ENCODE measurements around the gene POC1A. TPM values are rescaled to one million over a fixed set of nuclear protein-coding genes. Genes with fewer than 3 reads are reported as not detected.
"Not testable (repeated sequence)": the region's sequence is repeated elsewhere in the genome, so short reads cannot be mapped to it uniquely, and the experiment has no call there.

POC1A gene
- polyA plus RNA-seq, 1 donor (not counting 4 experiments of a cell fraction or from before 2014, with no cell fraction given), result 11.5 TPM

GRCh38 chr3:52034212-52034611 is 120.0 kb downstream of the POC1A start:
- H3K4me2 ChIP-seq (ENCODE audit: control insufficient read depth, extremely low read depth, insufficient read depth, low read depth, low read length), result no peak overlapping the region
- FAIRE-seq (no peak), DNase-seq (ENCODE audit: low read depth, low spot score) (no peak)
- no peaks in the 10 kb centered on the region for H3K27me3 ChIP-seq (ENCODE audit: control insufficient read depth, extremely low read depth, insufficient read depth, low read length)
- no peak overlapping the region for H3K4me3 ChIP-seq (ENCODE audit: control insufficient read depth in 2 of 3, extremely low read depth in 1 of 3, insufficient read depth in 2 of 3, low read depth in 1 of 3, low read length in 3 of 3)
- H3K9me3 ChIP-seq (ENCODE audit: control insufficient read depth, low read depth, low read length), result peaks cover 3% of the 10 kb centered on the region
- no peak overlapping the region for H3K27ac ChIP-seq (ENCODE audit: control insufficient read depth, insufficient read depth, low read length)
- TF ChIP-seq, protein P1, sequence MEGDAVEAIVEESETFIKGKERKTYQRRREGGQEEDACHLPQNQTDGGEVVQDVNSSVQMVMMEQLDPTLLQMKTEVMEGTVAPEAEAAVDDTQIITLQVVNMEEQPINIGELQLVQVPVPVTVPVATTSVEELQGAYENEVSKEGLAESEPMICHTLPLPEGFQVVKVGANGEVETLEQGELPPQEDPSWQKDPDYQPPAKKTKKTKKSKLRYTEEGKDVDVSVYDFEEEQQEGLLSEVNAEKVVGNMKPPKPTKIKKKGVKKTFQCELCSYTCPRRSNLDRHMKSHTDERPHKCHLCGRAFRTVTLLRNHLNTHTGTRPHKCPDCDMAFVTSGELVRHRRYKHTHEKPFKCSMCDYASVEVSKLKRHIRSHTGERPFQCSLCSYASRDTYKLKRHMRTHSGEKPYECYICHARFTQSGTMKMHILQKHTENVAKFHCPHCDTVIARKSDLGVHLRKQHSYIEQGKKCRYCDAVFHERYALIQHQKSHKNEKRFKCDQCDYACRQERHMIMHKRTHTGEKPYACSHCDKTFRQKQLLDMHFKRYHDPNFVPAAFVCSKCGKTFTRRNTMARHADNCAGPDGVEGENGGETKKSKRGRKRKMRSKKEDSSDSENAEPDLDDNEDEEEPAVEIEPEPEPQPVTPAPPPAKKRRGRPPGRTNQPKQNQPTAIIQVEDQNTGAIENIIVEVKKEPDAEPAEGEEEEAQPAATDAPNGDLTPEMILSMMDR (optimal IDR thresholded peaks at IDR 0.05 in 1 of 3, IDR thresholded peaks at IDR 0.05 in 1 of 3, conservative IDR thresholded peaks at IDR 0.05 in 1 of 3; ENCODE audit: extremely low read depth in 1 of 3, insufficient read depth in 2 of 3, low read length in 3 of 3), result no peak
- no peak for TF ChIP-seq EZH2 (IDR thresholded peaks at IDR 0.05; ENCODE audit: low read length)
- peaks cover 51% of the 10 kb centered on the region for H3K4me1 ChIP-seq (ENCODE audit: control insufficient read depth, extremely low read depth, insufficient read depth, low read length)
- dilution Hi-C loops (cut with MboI; ENCODE audit: extremely low pct_ligation_motif_present, low sequenced_read_pairs), result no loop called here
- no peak overlapping the region for H3K9ac ChIP-seq (ENCODE audit: control insufficient read depth, extremely low read depth, insufficient read depth, low read length)
- no peaks in the 10 kb centered on the region for H3K36me3 ChIP-seq (ENCODE audit: control insufficient read depth in 2 of 2, extremely low read depth in 1 of 2, insufficient read depth in 2 of 2, low read length in 2 of 2)
- no peaks in the 10 kb centered on the region for H4K20me1 ChIP-seq (ENCODE audit: control insufficient read depth, extremely low read depth, insufficient read depth, low read length)
- H2AFZ ChIP-seq (ENCODE audit: control insufficient read depth, low read length), result no peak overlapping the region
- H3K9me1 ChIP-seq (ENCODE audit: control insufficient read depth, extremely low read depth, insufficient read depth, low read length), result no peaks in the 10 kb centered on the region
- no peaks in the 10 kb centered on the region for H3K79me2 ChIP-seq (ENCODE audit: control insufficient read depth, insufficient read depth, low read length)

DNA sequence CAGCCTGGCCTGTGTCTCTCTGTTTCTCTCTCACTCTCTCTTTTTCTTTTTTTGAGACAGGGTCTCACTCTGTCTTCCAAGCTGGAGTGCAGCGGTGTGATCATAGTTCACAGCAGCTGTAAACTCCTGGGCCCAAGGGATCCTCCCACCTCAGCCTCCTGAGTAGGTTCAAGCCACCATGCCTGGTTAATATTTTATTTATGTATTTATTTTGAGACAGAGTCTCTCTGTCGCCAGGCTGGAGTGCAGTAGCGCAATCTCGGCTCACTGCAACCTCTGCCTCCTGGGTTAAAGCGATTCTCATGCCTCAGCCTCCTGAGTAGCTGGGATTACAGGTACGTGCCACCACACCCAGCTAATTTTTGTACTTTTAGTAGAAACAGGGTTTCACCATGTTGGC is 120.5 kb downstream of the POC1A start:
- H3K36me3 ChIP-seq (ENCODE audit: control insufficient read depth in 2 of 2, extremely low read depth in 1 of 2, insufficient read depth in 2 of 2, low read length in 2 of 2); H4K20me1 ChIP-seq (ENCODE audit: control insufficient read depth, extremely low read depth, insufficient read depth, low read length); H3K9me1 ChIP-seq (ENCODE audit: control insufficient read depth, extremely low read depth, insufficient read depth, low read length); H3K9me3 ChIP-seq (ENCODE audit: control insufficient read depth, low read depth, low read length); H3K27me3 ChIP-seq (ENCODE audit: control insufficient read depth, extremely low read depth, insufficient read depth, low read length); H3K27ac ChIP-seq (ENCODE audit: control insufficient read depth, insufficient read depth, low read length); H3K4me2 ChIP-seq (ENCODE audit: control insufficient read depth, extremely low read depth, insufficient read depth, low read depth, low read length); H3K4me3 ChIP-seq (ENCODE audit: control insufficient read depth in 2 of 3, extremely low read depth in 1 of 3, insufficient read depth in 2 of 3, low read depth in 1 of 3, low read length in 3 of 3); H2AFZ ChIP-seq (ENCODE audit: control insufficient read depth, low read length); H3K79me2 ChIP-seq (ENCODE audit: control insufficient read depth, insufficient read depth, low read length); FAIRE-seq; H3K9ac ChIP-seq (ENCODE audit: control insufficient read depth, extremely low read depth, insufficient read depth, low read length); dilution Hi-C loops (cut with MboI; ENCODE audit: extremely low pct_ligation_motif_present, low sequenced_read_pairs); DNase-seq (ENCODE audit: low read depth, low spot score): not testable (repeated sequence)
- H3K4me1 ChIP-seq (ENCODE audit: control insufficient read depth, extremely low read depth, insufficient read depth, low read length), result peaks cover 52% of the 10 kb centered on the region

- no peaks in the 10 kb centered on the region for H4K20me1 ChIP-seq (ENCODE audit: control insufficient read depth, extremely low read depth, insufficient read depth, low read length)
- H3K36me3 ChIP-seq (ENCODE audit: control insufficient read depth in 2 of 2, extremely low read depth in 1 of 2, insufficient read depth in 2 of 2, low read length in 2 of 2), result no peaks in the 10 kb centered on the region
- no peak overlapping the region for H3K9ac ChIP-seq (ENCODE audit: control insufficient read depth, extremely low read depth, insufficient read depth, low read length)
- H3K4me3 ChIP-seq (ENCODE audit: control insufficient read depth in 2 of 3, extremely low read depth in 1 of 3, insufficient read depth in 2 of 3, low read depth in 1 of 3, low read length in 3 of 3), result no peak overlapping the region
- H3K9me3 ChIP-seq (ENCODE audit: control insufficient read depth, low read depth, low read length), result peaks cover 3% of the 10 kb centered on the region
- FAIRE-seq, result no peak
- H3K4me2 ChIP-seq (ENCODE audit: control insufficient read depth, extremely low read depth, insufficient read depth, low read depth, low read length), result no peak overlapping the region
- DNase-seq (ENCODE audit: low read depth, low spot score), result no peak
- no peaks in the 10 kb centered on the region for H3K9me1 ChIP-seq (ENCODE audit: control insufficient read depth, extremely low read depth, insufficient read depth, low read length)
- TF ChIP-seq, protein P1 (optimal IDR thresholded peaks at IDR 0.05 in 1 of 3, IDR thresholded peaks at IDR 0.05 in 1 of 3, conservative IDR thresholded peaks at IDR 0.05 in 1 of 3; ENCODE audit: extremely low read depth in 1 of 3, insufficient read depth in 2 of 3, low read length in 3 of 3), result no peak
- TF ChIP-seq EZH2 (IDR thresholded peaks at IDR 0.05; ENCODE audit: low read length), result no peak
- dilution Hi-C loops (cut with MboI; ENCODE audit: extremely low pct_ligation_motif_present, low sequenced_read_pairs), result no loop called here
- H3K79me2 ChIP-seq (ENCODE audit: control insufficient read depth, insufficient read depth, low read length), result no peaks in the 10 kb centered on the region
- no peak overlapping the region for H3K27ac ChIP-seq (ENCODE audit: control insufficient read depth, insufficient read depth, low read length)
- H3K27me3 ChIP-seq (ENCODE audit: control insufficient read depth, extremely low read depth, insufficient read depth, low read length), result no peaks in the 10 kb centered on the region
- H3K4me1 ChIP-seq (ENCODE audit: control insufficient read depth, extremely low read depth, insufficient read depth, low read length), result peaks cover 44% of the 10 kb centered on the region
- H2AFZ ChIP-seq (ENCODE audit: control insufficient read depth, low read length), result no peak overlapping the region
Observed at GRCh38 chr3:52032702-52033408, 121.4 kb downstream of the POC1A start.

All from keratinocyte (primary cell).